GM21717 (cell line): ENCODE measurements around the gene C16orf90.
"Not testable (repeated sequence)": the region's sequence is repeated elsewhere in the genome, so short reads cannot be mapped to it uniquely, and the experiment has no call there.

Source experiments
- ATAC-seq: cut with Tn5 transposase; IDR thresholded peaks from one replicate; pipeline ENCODE4 v1.9.1; 2021; ENCODE audit warnings: mild to moderate bottlenecking, moderate library complexity; ENCODE audit not compliant: unreplicated experiment

Gene C16orf90

DNA sequence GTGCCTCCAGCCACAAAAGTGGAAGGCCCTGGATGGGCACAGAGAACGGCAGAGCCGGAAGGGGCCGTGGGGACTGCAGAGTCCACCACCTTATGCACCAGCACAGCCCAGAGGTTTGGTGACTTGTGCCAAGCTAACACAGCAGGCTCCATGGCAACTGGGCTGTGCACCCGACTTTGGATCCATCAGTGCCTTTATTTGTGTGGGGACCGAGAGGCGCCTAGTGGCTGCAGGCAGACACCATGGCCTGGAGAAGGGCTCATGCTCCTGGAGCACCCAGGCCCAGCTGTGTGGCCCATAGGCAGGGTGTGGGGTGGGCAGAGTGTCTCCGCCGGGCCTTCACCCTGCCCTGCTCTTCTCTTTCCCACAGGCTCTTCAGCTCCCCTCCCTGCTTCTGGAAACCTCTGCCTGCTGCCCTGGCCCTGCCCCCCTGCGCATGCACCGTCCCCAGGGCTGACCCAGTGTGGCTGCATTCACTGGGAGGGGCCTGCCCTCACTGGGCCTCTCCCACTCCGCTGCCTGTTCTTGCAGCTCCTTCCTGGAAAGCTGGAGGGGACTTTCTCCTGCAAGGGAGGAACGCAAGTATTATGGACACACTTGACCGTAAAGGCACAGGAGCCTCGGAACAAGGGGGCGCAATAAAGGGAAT, 10.1 kb downstream of the C16orf90 start:
- ATAC-seq = no peak

DNA sequence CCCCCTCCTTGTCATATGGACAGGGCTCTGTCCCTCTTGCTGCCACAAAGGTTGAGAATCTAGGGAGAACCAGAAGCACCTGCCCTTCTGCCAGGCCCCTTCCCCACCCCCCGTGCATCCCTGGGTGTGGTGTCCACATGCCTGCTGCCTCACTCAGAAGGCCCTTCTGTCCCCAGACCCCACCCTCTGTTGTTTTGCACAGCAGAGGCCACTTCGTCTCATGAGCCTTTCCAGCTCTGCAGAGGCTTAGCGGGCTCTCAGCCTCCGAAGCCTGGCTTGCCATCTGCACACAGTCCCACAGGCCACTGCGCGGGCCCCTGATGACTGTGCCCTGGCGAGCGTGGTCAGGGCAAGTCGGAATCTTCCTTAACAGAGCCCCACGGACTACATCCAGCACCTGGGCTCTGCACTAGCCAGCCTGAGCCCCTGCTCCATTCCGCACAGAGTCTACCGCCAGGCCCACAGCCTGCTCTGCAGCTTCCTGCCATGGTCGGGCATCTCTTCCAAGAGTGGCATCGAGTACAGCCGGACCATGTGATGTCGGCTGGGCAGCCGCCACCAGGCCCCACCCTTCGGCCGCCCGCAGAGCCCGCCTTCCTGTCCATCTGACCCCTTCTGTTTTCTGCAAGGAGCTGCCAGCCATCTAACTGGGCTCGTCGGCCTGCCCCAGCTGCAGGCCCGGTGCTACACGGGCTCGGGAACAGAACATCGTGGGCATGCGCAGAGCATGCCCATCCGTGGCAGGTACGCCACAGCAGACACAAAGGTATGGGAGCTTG, 10.8 kb downstream of the C16orf90 start:
- no peak for ATAC-seq

GRCh38 chr16:3482659-3483241, 12.5 kb downstream of the C16orf90 start:
- ATAC-seq = no peak

GRCh38 chr16:3481696-3482658, 13.3 kb downstream of the C16orf90 start:
- no peak for ATAC-seq

DNA sequence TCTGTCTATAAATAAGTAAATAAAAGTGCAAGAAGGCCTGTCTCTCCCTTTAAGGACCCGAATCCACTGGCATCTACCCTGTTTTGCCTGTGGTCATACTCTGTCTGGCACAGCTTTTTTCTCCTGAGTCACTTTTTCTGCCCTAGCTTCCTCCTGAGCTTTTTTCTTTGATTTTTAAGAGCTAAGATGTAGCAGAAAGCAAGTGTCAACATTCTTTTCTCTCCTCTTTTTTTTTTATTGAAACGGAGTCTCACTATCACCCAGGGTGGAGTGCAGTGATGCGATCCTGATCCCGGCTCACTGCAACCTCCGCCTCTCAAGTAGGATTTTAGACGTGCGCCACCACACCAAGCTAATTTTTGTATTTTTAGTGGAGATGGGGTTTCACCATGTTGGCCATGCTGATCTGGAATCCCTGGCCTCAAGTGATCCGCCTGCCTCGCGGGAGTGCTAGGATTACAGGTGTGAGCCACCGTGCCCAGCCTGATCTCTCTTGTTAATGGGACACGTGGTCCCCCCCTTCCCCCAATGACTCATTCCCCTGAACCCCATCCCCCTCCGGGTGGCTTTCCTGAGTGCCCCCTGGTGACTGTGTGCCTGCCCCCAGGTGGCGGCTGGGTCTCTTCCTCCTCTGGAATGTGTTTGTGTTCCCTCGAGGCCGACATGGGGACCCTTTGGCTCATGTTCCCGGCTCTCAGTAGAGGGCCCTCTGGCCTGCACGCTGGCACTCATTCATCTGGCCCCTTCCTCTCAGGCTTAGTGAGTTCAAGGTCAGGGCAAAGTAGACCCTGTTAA, 14.2 kb downstream of the C16orf90 start:
- no peak for ATAC-seq

GRCh38 chr16:3479654-3480216, 15.6 kb downstream of the C16orf90 start:
- no peak for ATAC-seq

GRCh38 chr16:3478242-3478925, 16.9 kb downstream of the C16orf90 start:
- no peak for ATAC-seq

DNA sequence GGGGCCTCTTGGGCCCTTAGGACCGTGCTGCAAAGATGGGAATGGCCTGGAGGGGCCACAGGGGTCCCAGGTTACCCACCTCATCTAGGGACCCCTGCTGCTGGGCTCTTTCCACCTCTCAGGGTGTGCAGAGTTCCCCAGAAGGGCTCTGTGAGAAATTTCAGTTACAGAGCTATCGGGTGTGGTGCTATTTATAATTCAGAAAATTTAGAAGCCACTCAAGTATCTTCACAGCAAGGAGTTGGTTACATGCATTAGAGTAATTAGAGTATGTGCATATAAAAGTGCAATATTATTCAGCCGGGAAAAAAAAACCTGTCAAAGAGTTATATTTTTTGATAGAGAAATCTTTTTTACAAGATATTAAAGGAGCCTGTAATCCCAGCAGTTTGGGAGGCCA, 18.9 kb downstream of the C16orf90 start:
- ATAC-seq = no peak

DNA sequence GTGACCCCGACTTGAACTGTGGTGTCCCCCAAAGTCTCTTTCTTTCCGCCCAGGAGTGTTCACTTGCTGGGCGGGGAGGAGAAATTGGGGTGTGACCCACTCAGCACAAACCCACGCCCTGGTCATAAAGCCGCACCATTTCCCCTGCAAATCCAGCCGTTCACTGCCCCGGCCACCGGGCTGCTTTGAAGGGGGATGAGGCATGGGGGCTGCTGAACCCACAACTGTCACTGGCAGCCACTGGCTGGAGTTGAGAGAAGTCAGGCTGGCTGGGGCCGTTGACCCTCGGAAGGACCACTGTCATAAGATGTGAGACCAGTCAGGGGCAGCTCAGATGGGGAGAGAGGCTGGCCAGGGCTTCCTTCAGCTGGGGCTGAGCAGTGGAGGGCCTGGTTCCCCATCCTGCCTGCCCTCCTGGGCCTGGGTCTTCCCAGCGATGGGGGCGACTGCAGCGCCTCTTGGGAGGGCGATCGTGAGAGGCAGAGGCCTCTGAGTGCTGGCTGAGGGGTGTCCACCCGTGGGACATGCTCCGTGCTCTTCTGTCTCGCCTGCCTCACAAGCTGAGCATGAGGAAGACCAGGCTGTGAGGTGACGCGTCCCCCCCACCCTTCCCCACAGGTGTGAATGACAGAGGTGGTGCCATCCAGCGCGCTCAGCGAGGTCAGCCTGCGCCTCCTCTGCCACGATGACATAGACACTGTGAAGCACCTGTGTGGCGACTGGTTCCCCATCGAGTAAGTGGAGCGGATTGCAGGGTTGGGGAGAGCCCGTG, 19.5 kb downstream of the C16orf90 start:
- ATAC-seq = no peak

DNA sequence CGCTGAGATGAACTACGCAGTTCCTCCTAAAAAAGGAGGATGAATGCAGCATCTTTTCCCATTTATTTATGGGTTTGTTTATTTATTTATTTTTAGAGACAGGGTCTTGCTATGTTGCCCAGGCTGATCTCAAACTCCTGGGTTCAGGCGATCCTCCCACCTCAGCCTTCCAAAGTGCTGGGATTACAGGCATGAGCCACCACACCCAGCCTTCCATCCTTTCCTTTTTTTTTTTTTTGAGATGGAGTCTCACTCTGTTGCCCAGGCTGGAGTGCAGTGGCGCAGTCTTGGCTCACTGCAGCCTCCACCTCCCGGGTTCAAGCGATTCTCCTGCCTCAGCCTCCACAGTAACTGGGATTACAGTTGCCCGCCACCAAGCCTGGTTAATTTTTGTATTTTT, 20.4 kb downstream of the C16orf90 start:
- not testable (repeated sequence) for ATAC-seq

DNA sequence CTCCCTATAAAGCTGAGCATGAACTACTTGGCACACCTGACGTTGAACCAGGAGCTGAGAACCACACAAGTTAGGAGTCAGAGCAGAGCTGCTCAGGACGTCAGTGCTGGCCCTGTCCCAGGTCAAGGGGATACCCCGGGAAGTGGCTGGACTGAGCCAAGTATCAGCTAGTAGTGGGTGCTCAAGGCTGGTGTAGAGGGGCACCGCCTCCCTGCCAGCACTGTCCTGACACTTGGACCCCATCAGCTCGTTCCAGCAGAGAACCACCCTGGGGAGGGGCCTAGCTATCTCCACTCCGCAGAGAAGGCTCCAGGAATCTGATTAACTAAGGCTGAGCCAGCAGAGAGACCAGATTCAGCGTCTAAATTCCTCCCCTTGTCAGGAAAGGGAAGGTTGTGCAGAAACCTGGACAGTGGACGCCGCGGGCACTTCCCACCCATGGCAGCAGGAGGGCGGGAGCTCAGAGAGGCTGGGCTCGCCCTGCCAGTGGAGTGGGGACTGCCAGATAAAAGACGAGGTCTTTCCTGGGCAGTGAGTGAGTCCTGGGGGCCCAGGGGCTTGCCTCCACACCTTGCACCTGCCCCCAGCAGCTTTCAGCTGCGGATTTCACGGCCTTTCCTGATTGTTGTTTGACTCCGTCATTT, 21.0 kb downstream of the C16orf90 start:
- ATAC-seq = no peak

DNA sequence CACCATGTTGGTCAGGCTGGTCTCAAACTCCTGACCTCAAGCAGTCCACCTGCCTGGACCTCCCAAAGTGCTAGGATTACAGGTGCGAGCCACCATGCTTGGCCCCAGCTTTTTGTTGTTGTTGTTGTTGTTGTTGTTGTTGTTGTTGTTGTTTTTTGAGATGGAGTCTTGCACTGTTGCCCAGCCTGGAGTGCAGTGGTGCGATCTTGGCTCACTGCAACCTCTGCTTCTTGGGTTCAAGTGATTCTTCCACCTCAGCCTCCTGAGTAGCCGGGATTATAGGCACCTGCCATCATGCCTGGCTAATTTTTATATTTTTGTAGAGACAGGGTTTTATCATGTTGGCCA, 21.7 kb downstream of the C16orf90 start:
- ATAC-seq = not testable (repeated sequence)

DNA sequence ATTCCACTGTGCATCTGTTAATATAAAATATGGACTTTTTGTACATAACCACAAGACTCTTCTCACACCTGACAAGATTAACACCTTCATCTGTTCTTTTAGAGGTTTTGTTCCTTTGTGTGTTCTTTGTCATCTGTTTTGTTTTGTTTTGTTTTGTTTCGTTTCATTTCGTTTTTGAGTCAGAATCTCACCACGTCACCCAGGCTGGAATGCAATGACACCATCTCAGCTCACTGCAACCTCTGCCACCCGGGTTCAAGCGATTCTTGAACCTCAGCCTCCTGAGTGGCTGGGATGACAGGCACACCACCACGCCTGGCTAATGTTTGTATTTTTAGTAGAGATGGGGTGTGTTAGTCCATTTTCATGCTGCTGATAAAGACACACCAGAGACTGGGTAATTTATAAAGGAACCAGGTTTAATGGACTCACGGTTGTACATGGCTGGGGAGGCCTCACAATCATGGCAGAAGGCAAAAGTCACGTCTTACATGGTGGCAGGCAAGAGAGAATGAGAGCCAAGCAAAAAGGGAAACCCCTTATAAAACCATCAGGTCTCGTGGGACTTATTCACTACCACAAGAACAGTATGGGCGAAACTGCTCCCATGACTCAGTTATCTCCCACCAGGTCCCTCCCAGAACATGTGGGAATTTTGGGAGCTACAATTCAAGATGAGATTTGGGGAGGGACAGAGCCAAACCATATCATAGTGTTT, 22.3 kb downstream of the C16orf90 start:
- no peak for ATAC-seq

DNA sequence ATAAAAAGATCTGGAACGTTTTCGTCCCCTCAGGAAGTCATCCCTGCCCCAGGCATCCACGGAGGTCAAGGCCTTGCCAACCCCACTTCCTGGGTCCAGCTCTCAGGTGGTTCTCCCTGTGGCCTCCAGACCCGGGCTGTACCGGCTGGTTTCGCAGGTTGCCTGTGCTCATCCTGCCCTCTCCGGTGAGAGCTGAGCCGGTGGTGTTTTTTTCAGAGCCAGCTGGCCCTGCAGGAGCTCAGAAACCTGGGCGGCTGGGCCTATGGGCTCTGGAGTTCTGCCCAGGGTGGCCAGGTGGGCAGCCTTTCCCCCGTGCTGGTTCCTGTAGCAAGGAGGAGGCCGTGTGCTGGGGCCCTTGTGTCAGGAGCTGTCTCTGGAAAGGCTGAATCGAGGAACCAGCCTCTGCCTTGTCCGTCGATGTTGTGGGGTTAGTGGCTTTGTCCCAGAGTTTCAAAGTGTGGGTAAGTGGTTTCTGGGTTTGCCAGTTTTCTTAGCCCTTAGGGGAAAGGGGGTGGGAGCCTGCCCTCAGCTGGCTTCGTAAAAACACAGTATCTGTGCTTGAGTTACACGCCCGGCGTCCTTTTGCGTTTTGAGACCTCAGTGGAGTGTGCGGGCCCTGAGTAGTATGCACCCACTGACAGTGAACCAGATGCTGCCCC, 23.6 kb downstream of the C16orf90 start:
- no peak for ATAC-seq

- ATAC-seq = no peak
Measured at GRCh38 chr16:3470723-3471122, 24.6 kb downstream of the C16orf90 start.

DNA sequence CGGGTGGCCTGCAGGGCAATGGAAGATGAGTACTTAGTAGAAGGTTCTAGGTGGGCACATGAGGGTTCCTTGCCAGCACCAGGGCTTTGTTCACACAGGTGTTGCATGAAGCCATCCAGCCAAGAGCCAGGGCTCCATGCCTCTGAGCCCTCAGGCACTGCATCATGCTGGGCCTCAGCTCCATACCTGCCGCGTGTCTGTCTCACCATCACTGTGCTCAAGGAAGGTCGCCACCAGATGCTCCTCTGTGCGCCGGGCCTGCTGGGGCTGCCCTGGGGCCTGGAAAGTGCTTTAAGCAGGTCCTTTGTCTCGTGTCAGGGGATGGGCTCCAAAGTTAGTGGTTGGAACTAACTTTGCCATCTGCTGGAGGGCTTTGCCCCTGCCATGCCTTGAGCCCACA, 25.6 kb downstream of the C16orf90 start:
- no peak for ATAC-seq

DNA sequence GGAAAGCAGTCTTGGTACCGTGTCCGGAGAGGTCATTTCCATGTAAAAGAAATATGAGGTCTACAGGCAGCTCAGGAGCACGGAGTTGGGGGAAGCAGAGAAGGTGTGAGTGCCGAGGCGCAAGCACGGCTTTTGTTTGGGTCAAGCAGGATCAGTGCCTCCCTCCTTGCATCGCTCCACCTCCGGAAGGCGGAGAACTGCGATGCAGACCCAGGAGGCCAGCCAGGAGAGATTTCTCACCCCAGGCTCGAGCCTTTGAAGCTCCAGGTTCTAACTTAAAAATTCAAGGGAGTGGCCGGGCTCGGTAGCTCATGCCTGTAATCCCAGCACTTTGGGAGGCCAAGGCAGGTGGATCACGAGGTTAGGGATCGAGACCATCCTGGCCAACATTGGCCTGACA, 26.8 kb downstream of the C16orf90 start:
- ATAC-seq = no peak
